OCI-LY1 (cell line): Measurements from ENCODE around the gene KIRREL3.

ENCODE experiments used
- H2AFZ ChIP-seq: fragments of 200-600 bp; sonication (generic), shearing (Covaris generic); 2 replicates; pipeline ENCODE4 v1.6.0; 2014; ENCODE audit warnings: antibody characterized with exemption, mild to moderate bottlenecking, low read length
- H3F3A ChIP-seq: fragments of 200-600 bp; sonication (generic), shearing (Covaris generic); 2 replicates; pipeline ENCODE4 v1.6.0; 2014; ENCODE audit warnings: mild to moderate bottlenecking, antibody characterized with exemption, low read length, moderate library complexity; ENCODE audit not compliant: insufficient read depth
- H3K27ac ChIP-seq: fragments of 200-600 bp; sonication (generic); 2 replicates; pipeline ENCODE4 v1.5.1; 2014; ENCODE audit warnings: low read length, mixed run types, mild to moderate bottlenecking, low read depth; ENCODE audit not compliant: poor library complexity, severe bottlenecking
- H3K27me3 ChIP-seq: fragments of 200-600 bp; sonication (generic); 2 replicates; pipeline ENCODE4 v1.6.0; 2014; ENCODE audit warnings: antibody characterized with exemption, mild to moderate bottlenecking, low read length, moderate library complexity; ENCODE audit not compliant: insufficient read depth
- H3K36me3 ChIP-seq: fragments of 200-600 bp; sonication (generic); 2 replicates; pipeline ENCODE4 v1.6.1; 2014; ENCODE audit warnings: mild to moderate bottlenecking, antibody characterized with exemption, low read length, moderate library complexity, mixed read lengths; ENCODE audit not compliant: insufficient read depth
- H3K4me1 ChIP-seq: fragments of 200-600 bp; sonication (generic); 2 replicates; pipeline ENCODE4 v1.5.1; 2014; ENCODE audit warnings: mild to moderate bottlenecking, low read length, moderate library complexity; ENCODE audit not compliant: insufficient read depth, severe bottlenecking
- H3K4me2 ChIP-seq: fragments of 200-600 bp; sonication (generic), shearing (Covaris generic); 2 replicates; pipeline ENCODE4 v1.6.1; 2014; ENCODE audit warnings: low read length
- H3K4me3 ChIP-seq: fragments of 200-600 bp; sonication (generic); 2 replicates; pipeline ENCODE4 v1.5.1; 2014; ENCODE audit warnings: low read length, low read depth, mild to moderate bottlenecking, mixed read lengths; ENCODE audit not compliant: poor library complexity, severe bottlenecking
- H3K79me2 ChIP-seq: fragments of 200-600 bp; shearing (Covaris generic); 2 replicates; pipeline ENCODE4 v1.6.1; 2016; ENCODE audit warnings: mixed run types, low read length, mixed read lengths; ENCODE audit not compliant: insufficient read depth
- H3K9ac ChIP-seq: fragments of 200-600 bp; sonication (generic), shearing (Covaris generic); 2 replicates; pipeline ENCODE4 v1.6.1; 2014; ENCODE audit warnings: mild to moderate bottlenecking, low read length, mixed read lengths
- H3K9me2 ChIP-seq: fragments of 200-600 bp; sonication (generic), shearing (Covaris generic); 2 replicates; pipeline ENCODE4 v1.6.1; 2014; ENCODE audit warnings: low read depth, mild to moderate bottlenecking, low read length, mixed read lengths
- H3K9me3 ChIP-seq: fragments of 200-600 bp; shearing (Covaris generic); 2 replicates; pipeline ENCODE4 v1.6.1; 2014; ENCODE audit warnings: low read length, mixed read lengths
- H4K20me1 ChIP-seq: fragments of 200-600 bp; sonication (generic), shearing (Covaris generic); 2 replicates; pipeline ENCODE4 v1.6.0; 2016; ENCODE audit warnings: mild to moderate bottlenecking, low read length; ENCODE audit not compliant: insufficient read depth
- CTCF ChIP-seq: fragments of 200-600 bp; sonication (generic), shearing (Covaris generic); IDR thresholded peaks from 2 replicates; pipeline ENCODE4 v1.5.1; 2017; ENCODE audit warnings: mild to moderate bottlenecking, antibody characterized with exemption, low read length, moderate library complexity, mixed read lengths
- EZH2 ChIP-seq: fragments of 200-600 bp; sonication (generic), shearing (Covaris generic); IDR thresholded peaks from 2 replicates; pipeline ENCODE4 v1.8.0; 2017; ENCODE audit warnings: borderline replicate concordance, mixed run types, mild to moderate bottlenecking, antibody characterized with exemption, low read length, moderate library complexity, mixed read lengths

KIRREL3 gene

GRCh38 chr11:126522152-126522551 lies 478.4 kb downstream of the KIRREL3 start:
- H3K79me2 ChIP-seq = no peaks in the 10 kb centered on the region
- H3F3A ChIP-seq = no peaks in the 10 kb centered on the region
- H3K36me3 ChIP-seq = no peaks in the 10 kb centered on the region
- no peak overlapping the region for H2AFZ ChIP-seq
- H3K27ac ChIP-seq = no peak overlapping the region
- H3K4me3 ChIP-seq = no peak overlapping the region
- no peak overlapping the region for H3K9ac ChIP-seq
- no peak for TF ChIP-seq CTCF
- no peak for TF ChIP-seq EZH2
- H3K4me1 ChIP-seq = no peaks in the 10 kb centered on the region
- no peaks in the 10 kb centered on the region for H3K27me3 ChIP-seq
- no peaks in the 10 kb centered on the region for H4K20me1 ChIP-seq
- no peak overlapping the region for H3K4me2 ChIP-seq
- no peaks in the 10 kb centered on the region for H3K9me3 ChIP-seq
- no peaks in the 10 kb centered on the region for H3K9me2 ChIP-seq

- no peaks in the 10 kb centered on the region for H3F3A ChIP-seq
- no peaks in the 10 kb centered on the region for H4K20me1 ChIP-seq
- H3K27ac ChIP-seq = no peak overlapping the region
- no peaks in the 10 kb centered on the region for H3K9me2 ChIP-seq
- TF ChIP-seq CTCF = no peak
- TF ChIP-seq EZH2 = no peak
- H3K4me1 ChIP-seq = no peaks in the 10 kb centered on the region
- H3K4me3 ChIP-seq = no peak overlapping the region
- no peaks in the 10 kb centered on the region for H3K27me3 ChIP-seq
- H3K9ac ChIP-seq = no peak overlapping the region
- H2AFZ ChIP-seq = no peak overlapping the region
- no peaks in the 10 kb centered on the region for H3K9me3 ChIP-seq
- no peaks in the 10 kb centered on the region for H3K79me2 ChIP-seq
- H3K4me2 ChIP-seq = no peak overlapping the region
- no peaks in the 10 kb centered on the region for H3K36me3 ChIP-seq
These were observed 479.4 kb downstream of the KIRREL3 start for GRCh38 chr11:126521196-126521595.

- H3K27ac ChIP-seq = no peak overlapping the region
- H3K79me2 ChIP-seq = no peaks in the 10 kb centered on the region
- no peaks in the 10 kb centered on the region for H3K27me3 ChIP-seq
- no peaks in the 10 kb centered on the region for H4K20me1 ChIP-seq
- no peaks in the 10 kb centered on the region for H3F3A ChIP-seq
- H3K4me3 ChIP-seq = no peak overlapping the region
- TF ChIP-seq EZH2 = no peak
- TF ChIP-seq CTCF = no peak
- no peaks in the 10 kb centered on the region for H3K9me2 ChIP-seq
- H3K36me3 ChIP-seq = no peaks in the 10 kb centered on the region
- H3K4me2 ChIP-seq = no peak overlapping the region
- no peak overlapping the region for H3K9ac ChIP-seq
- H2AFZ ChIP-seq = no peak overlapping the region
- no peaks in the 10 kb centered on the region for H3K9me3 ChIP-seq
- no peaks in the 10 kb centered on the region for H3K4me1 ChIP-seq
These were observed 480.5 kb downstream of the KIRREL3 start for GRCh38 chr11:126519764-126520734.
